Measurements from ENCODE around the gene DPYSL4. TPM values are rescaled to one million over a fixed set of nuclear protein-coding genes. Genes with fewer than 3 reads are reported as not detected.

Gene DPYSL4
- 1.6 and 11.0 TPM in 2 replicates for total RNA-seq

GRCh38 chr10:132186488-132187429 lies at the start of gene DPYSL4:
Gene DPYSL4 (plus strand): TSS chr10:132186948. CDS start chr10:132187064, 116 bp downstream.

Other genes with a start within 250 kb of the DPYSL4 start
- 86.6 and 237 TPM in 2 replicates for gene BNIP3, start 205.0 kb upstream of the DPYSL4 start, total RNA-seq
- gene JAKMIP3, start 121.0 kb upstream of the DPYSL4 start, total RNA-seq: 0.14 and 0.55 TPM in 2 replicates
- gene STK32C, start 121.0 kb downstream of the DPYSL4 start, total RNA-seq: 13.1 and 14.9 TPM in 2 replicates
- 14.6 and 17.2 TPM in 2 replicates for gene LRRC27, start 145.2 kb downstream of the DPYSL4 start, total RNA-seq
- gene PWWP2B, start 210.3 kb downstream of the DPYSL4 start, total RNA-seq: 6.4 and 8.3 TPM in 2 replicates

All from smooth muscle cell of bladder (primary cell).